D341Med (cell line): ENCODE results near the gene SRPX2.
"Not testable (repeated sequence)": the region's sequence is repeated elsewhere in the genome, so short reads cannot be mapped to it uniquely, and the experiment has no call there.

Experiments used
- DNase-seq: peaks from one replicate; pipeline ENCODE4 v3.0.0; 2012; ENCODE audit warnings: low spot score

Gene SRPX2

GRCh38 chrX:100700809-100701208 lies 56.8 kb downstream of the SRPX2 start:
- DNase-seq: no peak

GRCh38 chrX:100704581-100705203 lies 60.7 kb downstream of the SRPX2 start:
- no peak for DNase-seq

GRCh38 chrX:100710816-100711215 lies 66.8 kb downstream of the SRPX2 start:
- no peak for DNase-seq

GRCh38 chrX:100717363-100717762 lies 73.4 kb downstream of the SRPX2 start:
- no peak for DNase-seq

- DNase-seq: no peak
These were observed 75.1 kb downstream of the SRPX2 start for GRCh38 chrX:100719139-100719538.

GRCh38 chrX:100720301-100720700 lies 76.3 kb downstream of the SRPX2 start:
- peak; percentile 13 for DNase-seq

- no peak for DNase-seq
These were observed 77.3 kb downstream of the SRPX2 start for GRCh38 chrX:100721328-100721727.

GRCh38 chrX:100724006-100724405 lies 80.0 kb downstream of the SRPX2 start:
- not testable (repeated sequence) for DNase-seq
